Measurements from ENCODE around the gene CLMN. TPM values are rescaled to one million over a fixed set of nuclear protein-coding genes. Genes with fewer than 3 reads are reported as not detected.

CLMN gene
- total RNA-seq, result 1 to 10 TPM; 5.8 to 6.9 TPM

- H3K9me3 Mint-ChIP-seq, result no peaks in the 10 kb centered on the region
- no peaks in the 10 kb centered on the region for H3K36me3 Mint-ChIP-seq
- ATAC-seq (peak; percentile 69 to 78), DNase-seq (ENCODE audit: low spot score in 2 of 2) (peak in 1 of 2 donors; percentile 23)
- H3K27ac Mint-ChIP-seq, result no peak within 1 kb of the TSS
Measured at GRCh38 chr14:95319312-95320077, at the start of gene CLMN. Gene CLMN (minus strand): TSS chr14:95319908. CDS start chr14:95319792, 116 bp downstream.

- no peak for ATAC-seq
- no peaks in the 10 kb centered on the region for H3K36me3 Mint-ChIP-seq
Measured at GRCh38 chr14:95365401-95365800, 45.7 kb upstream of the CLMN start.

GRCh38 chr14:95364481-95365209 is 44.9 kb upstream of the CLMN start:
- H3K27ac Mint-ChIP-seq, result no peak overlapping the region
- no peaks in the 10 kb centered on the region for H3K9me3 Mint-ChIP-seq
- ATAC-seq, result no peak
- no peaks in the 10 kb centered on the region for H3K36me3 Mint-ChIP-seq
- no peak for DNase-seq (ENCODE audit: low spot score in 2 of 2)

More at GRCh38 chr14:95365401-95365800, 45.7 kb upstream of the CLMN start:
- Mint-ChIP-seq H3K27ac (no peak overlapping the region), H3K9me3 (no peaks in the 10 kb centered on the region)
- no peak for DNase-seq (ENCODE audit: low spot score in 2 of 2)

- Mint-ChIP-seq H3K9me3 (no peaks in the 10 kb centered on the region), H3K27ac (no peak overlapping the region), H3K36me3 (no peaks in the 10 kb centered on the region)
- ATAC-seq (no peak), DNase-seq (ENCODE audit: low spot score in 2 of 2) (no peak)
Measured at GRCh38 chr14:95363468-95363954, 43.8 kb upstream of the CLMN start.

GRCh38 chr14:95362138-95362494 is 42.4 kb upstream of the CLMN start:
- DNase-seq (ENCODE audit: low spot score in 2 of 2), result no peak

GRCh38 chr14:95361373-95362137 is 41.8 kb upstream of the CLMN start:
- ATAC-seq (peak; percentile 73 to 83), DNase-seq (ENCODE audit: low spot score in 2 of 2) (peak in 1 of 2 donors; percentile 58)
- Mint-ChIP-seq H3K27ac (no peak overlapping the region), H3K36me3 (no peaks in the 10 kb centered on the region), H3K9me3 (no peaks in the 10 kb centered on the region)

More at GRCh38 chr14:95362138-95362494, 42.4 kb upstream of the CLMN start:
- Mint-ChIP-seq H3K27ac (no peak overlapping the region), H3K36me3 (no peaks in the 10 kb centered on the region), H3K9me3 (no peaks in the 10 kb centered on the region)
- no peak for ATAC-seq

- ATAC-seq, result no peak
- no peak for DNase-seq (ENCODE audit: low spot score in 2 of 2)
- H3K9me3 Mint-ChIP-seq, result no peaks in the 10 kb centered on the region
- H3K36me3 Mint-ChIP-seq, result no peaks in the 10 kb centered on the region
- H3K27ac Mint-ChIP-seq, result no peak overlapping the region
Measured at GRCh38 chr14:95360828-95361227, 41.1 kb upstream of the CLMN start.

- Mint-ChIP-seq H3K27ac (no peak overlapping the region), H3K36me3 (no peaks in the 10 kb centered on the region), H3K9me3 (peaks cover 0 to 4% of the 10 kb centered on the region in 2 donors)
- no peak for DNase-seq (ENCODE audit: low spot score in 2 of 2)
- no peak for ATAC-seq
Measured at GRCh38 chr14:95359994-95360826, 40.5 kb upstream of the CLMN start.

- ATAC-seq (no peak), DNase-seq (ENCODE audit: low spot score in 2 of 2) (no peak)
- Mint-ChIP-seq H3K9me3 (peaks cover 0 to 9% of the 10 kb centered on the region in 2 donors), H3K27ac (no peak overlapping the region), H3K36me3 (peaks cover 5 to 8% of the 10 kb centered on the region in 2 donors)
Measured at GRCh38 chr14:95356245-95356869, 36.6 kb upstream of the CLMN start.

GRCh38 chr14:95355422-95355821 is 35.7 kb upstream of the CLMN start:
- ATAC-seq, result no peak
- H3K9me3 Mint-ChIP-seq, result peaks cover 0 to 9% of the 10 kb centered on the region in 2 donors
- no peak overlapping the region for H3K27ac Mint-ChIP-seq
- peaks cover 5 to 8% of the 10 kb centered on the region in 2 donors for H3K36me3 Mint-ChIP-seq
- DNase-seq (ENCODE audit: low spot score in 2 of 2), result no peak

- DNase-seq (ENCODE audit: low spot score in 2 of 2) (no peak), ATAC-seq (no peak)
- Mint-ChIP-seq H3K36me3 (peaks cover 5 to 8% of the 10 kb centered on the region in 2 donors), H3K9me3 (peaks cover 0 to 9% of the 10 kb centered on the region in 2 donors), H3K27ac (no peak overlapping the region)
Measured at GRCh38 chr14:95354834-95355233, 35.1 kb upstream of the CLMN start.

- ATAC-seq (no peak), DNase-seq (ENCODE audit: low spot score in 2 of 2) (no peak)
- H3K36me3 Mint-ChIP-seq, result peaks cover 5 to 8% of the 10 kb centered on the region in 2 donors
- H3K9me3 Mint-ChIP-seq, result peaks cover 0 to 9% of the 10 kb centered on the region in 2 donors
- no peak overlapping the region for H3K27ac Mint-ChIP-seq
Measured at GRCh38 chr14:95353664-95354063, 34.0 kb upstream of the CLMN start.

GRCh38 chr14:95353007-95353406 is 33.3 kb upstream of the CLMN start:
- peaks cover 5 to 8% of the 10 kb centered on the region in 2 donors for H3K36me3 Mint-ChIP-seq
- H3K9me3 Mint-ChIP-seq, result peaks cover 0 to 9% of the 10 kb centered on the region in 2 donors
- no peak for DNase-seq (ENCODE audit: low spot score in 2 of 2)
- ATAC-seq, result no peak
- no peak overlapping the region for H3K27ac Mint-ChIP-seq

GRCh38 chr14:95352481-95352880 is 32.8 kb upstream of the CLMN start:
- Mint-ChIP-seq H3K27ac (no peak overlapping the region), H3K9me3 (peaks cover 0 to 9% of the 10 kb centered on the region in 2 donors), H3K36me3 (peaks cover 5 to 8% of the 10 kb centered on the region in 2 donors)
- DNase-seq (ENCODE audit: low spot score in 2 of 2), result no peak
- no peak for ATAC-seq

- Mint-ChIP-seq H3K27ac (no peak overlapping the region), H3K9me3 (no peaks in the 10 kb centered on the region), H3K36me3 (peaks cover 5 to 8% of the 10 kb centered on the region in 2 donors)
- DNase-seq (ENCODE audit: low spot score in 2 of 2) (no peak), ATAC-seq (no peak)
Measured at GRCh38 chr14:95349241-95349640, 29.5 kb upstream of the CLMN start.
